Measurements from ENCODE around the gene DCTN1. TPM values are rescaled to one million over a fixed set of nuclear protein-coding genes. Genes with fewer than 3 reads are reported as not detected.
"Not testable (repeated sequence)": the region's sequence is repeated elsewhere in the genome, so short reads cannot be mapped to it uniquely, and the experiment has no call there.

The DCTN1 gene
- 142 TPM for polyA plus RNA-seq (ENCODE audit: insufficient read length)
- long read RNA-seq, donor 1, full-length matches to known transcripts, result 25 of 64 reads
- long read RNA-seq, donor 1, partial matches to known transcripts, result 39 of 64 reads
- long read RNA-seq, donor 1, other reads (novel, unspliced or antisense), result 0 of 64 reads
- long read RNA-seq, donor 2, full-length matches to known transcripts, result 8 of 8 reads
- long read RNA-seq, donor 2, partial matches to known transcripts, result 0 of 8 reads
- long read RNA-seq, donor 2, other reads (novel, unspliced or antisense), result 0 of 8 reads
- long read RNA-seq, donor 3, full-length matches to known transcripts, result 14 of 24 reads
- long read RNA-seq, donor 3, partial matches to known transcripts, result 10 of 24 reads
- long read RNA-seq, donor 3, other reads (novel, unspliced or antisense), result 0 of 24 reads
- long read RNA-seq, donor 4, partial matches to known transcripts, result 0 of 1 reads
- long read RNA-seq, donor 4, other reads (novel, unspliced or antisense), result 0 of 1 reads
- long read RNA-seq, donor 5, full-length matches to known transcripts, result 17 of 27 reads
- long read RNA-seq, donor 5, partial matches to known transcripts, result 10 of 27 reads
- long read RNA-seq, donor 5, other reads (novel, unspliced or antisense), result 0 of 27 reads
- long read RNA-seq, donor 6, full-length matches to known transcripts, result 8 of 24 reads
- long read RNA-seq, donor 6, partial matches to known transcripts, result 16 of 24 reads
- long read RNA-seq, donor 6, other reads (novel, unspliced or antisense), result 0 of 24 reads
- long read RNA-seq, donor 7, full-length matches to known transcripts, result 14 of 25 reads
- long read RNA-seq, donor 7, partial matches to known transcripts, result 11 of 25 reads
- long read RNA-seq, donor 7, other reads (novel, unspliced or antisense), result 0 of 25 reads
- long read RNA-seq, donor 8, full-length matches to known transcripts, result 7 of 7 reads
- long read RNA-seq, donor 8, partial matches to known transcripts, result 0 of 7 reads
- long read RNA-seq, donor 8, other reads (novel, unspliced or antisense), result 0 of 7 reads

GRCh38 chr2:74379851-74380789, at the start of gene DCTN1:
Gene DCTN1, minus strand, starts transcription at chr2:74380311. Its CDS starts 274 bp downstream, at chr2:74380037.
- DNase-seq, result peak; percentile 53

DNA sequence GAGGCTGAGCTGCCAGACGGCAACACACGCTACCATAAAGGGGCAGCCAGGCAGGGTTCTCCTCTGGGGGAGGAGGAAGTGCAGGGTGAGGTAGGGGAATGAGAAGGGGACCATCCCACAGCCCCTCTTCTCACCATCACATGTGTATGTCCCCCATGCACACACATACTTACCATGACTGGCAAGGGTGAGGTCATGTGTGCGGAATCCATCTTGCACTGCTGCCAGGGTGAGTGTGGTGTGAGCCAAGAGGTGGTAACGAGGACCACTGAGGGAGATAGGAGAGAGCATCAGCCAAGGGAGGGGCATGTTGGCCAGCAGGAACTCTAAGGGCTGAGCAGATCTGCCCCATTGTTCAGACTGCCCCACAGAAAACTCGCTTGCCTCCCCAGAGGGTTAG, 48.6 kb upstream of the DCTN1 start:
- no peak for DNase-seq

- no peak for DNase-seq
Observed at GRCh38 chr2:74427551-74427950, 47.4 kb upstream of the DCTN1 start.

- DNase-seq, result no peak
Observed at GRCh38 chr2:74426181-74426758, 46.2 kb upstream of the DCTN1 start.

DNA sequence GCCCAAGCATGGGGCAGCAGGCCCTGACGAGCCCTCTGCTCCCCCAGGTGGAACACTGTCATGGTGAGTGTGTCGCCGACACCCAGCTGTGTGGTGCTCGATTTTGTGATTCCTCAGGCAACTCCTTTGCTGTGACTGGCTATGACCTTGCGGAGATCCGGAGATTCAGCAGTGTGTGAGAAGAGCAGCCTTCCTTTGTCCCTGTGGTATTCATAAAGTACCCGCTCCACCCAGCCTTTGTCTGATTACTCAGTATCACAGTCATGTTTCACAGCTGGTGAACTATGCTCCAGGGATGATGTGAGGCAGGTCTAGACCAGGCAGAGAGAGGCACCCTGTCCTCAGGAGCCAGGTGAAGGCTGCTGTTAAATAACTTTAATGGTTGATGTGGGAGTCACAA, 45.4 kb upstream of the DCTN1 start:
- no peak for DNase-seq

DNA sequence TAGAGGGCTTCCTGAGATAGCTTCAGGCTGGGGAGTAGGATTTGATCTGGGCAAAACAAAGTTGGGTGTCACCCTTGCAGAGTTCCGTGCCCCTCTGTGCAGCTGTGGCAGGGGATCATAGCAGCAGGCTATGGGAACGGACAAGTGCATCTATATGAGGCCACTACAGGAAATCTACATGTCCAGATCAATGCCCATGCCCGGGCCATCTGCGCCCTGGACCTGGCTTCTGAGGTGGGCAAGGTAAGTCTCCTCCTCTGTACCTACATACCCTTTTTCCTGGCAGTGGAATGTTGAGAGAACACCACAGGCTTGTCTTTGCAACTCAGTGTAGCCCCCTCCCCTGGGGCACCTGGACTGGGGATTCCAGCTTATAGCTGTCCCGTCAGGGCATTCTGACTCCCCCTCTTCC, 44.9 kb upstream of the DCTN1 start:
- DNase-seq, result no peak

DNA sequence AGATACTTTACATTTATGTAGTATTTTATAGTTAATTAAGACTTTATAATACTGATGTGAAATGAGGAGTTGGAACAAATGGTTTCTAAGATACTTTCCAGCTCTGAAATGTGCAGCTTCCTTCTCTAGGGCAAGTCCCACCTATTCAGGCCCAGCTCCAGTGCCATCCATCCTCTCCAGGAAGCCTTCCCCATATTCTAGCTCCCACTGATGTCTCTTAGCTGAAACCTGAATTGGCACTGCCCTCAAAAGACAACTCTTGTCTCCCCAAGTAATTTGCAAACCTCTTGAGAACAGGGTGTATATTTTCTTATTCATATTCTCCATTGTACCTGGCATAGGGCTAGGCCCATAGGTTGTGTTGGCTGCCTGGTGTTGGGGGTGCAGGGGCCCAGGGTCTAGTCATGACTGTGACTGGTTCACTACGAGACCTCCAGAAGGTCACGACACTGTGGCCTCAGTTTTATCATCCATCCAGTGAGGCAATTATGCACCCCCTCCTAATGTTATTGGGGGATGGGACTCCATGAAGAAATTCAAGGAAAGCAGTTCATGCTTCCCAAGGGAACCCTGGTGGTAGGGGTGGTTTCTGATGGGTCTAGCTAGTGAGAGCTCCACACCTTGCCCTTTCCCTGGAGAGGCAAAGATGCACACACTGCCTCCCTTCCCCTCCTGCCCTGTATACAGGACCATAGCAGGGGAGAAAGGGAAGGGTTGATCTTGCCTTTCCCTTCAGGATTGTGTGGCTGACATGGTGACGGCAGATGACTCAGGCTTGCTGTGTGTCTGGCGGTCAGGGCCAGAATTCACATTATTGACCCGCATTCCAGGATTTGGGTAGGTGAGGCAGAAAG, 44.3 kb upstream of the DCTN1 start:
- DNase-seq, result no peak

DNA sequence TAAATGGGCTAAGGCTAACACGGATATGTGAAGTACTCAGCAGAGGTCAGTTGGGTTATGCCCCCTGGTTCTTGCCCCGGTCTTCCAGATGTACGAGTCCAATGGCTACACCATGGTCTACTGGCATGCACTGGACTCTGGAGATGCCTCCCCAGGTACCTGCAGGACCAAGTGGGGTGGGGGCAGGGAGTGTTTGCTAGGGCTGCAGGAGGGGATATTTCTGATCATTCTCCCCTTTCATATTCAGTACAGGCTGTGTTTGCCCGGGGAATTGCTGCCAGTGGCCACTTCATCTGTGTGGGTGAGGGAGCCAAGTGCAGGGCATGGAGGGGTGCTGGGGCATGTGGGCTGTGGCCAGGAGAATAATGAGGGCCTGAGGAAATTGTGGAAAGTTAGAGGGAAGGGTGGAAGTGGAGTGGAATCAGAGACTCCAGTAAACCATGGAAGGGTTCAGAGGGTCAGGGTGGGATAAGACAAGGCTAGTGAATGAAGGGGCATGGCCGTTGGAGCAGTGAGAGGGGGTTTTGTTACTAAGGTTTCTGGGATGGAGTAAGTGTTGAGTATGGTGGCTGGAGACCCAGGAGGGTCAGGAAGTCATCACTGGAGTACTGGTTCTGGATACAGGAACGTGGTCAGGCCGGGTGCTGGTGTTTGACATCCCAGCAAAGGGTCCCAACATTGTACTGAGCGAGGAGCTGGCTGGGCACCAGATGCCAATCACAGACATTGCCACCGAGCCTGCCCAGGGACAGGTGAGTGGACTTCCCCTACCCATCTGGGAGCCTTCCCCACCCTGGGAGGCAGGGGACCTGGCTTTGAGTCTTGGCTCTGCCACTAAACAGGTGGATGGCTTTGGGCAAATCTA, 43.4 kb upstream of the DCTN1 start:
- no peak for DNase-seq

DNA sequence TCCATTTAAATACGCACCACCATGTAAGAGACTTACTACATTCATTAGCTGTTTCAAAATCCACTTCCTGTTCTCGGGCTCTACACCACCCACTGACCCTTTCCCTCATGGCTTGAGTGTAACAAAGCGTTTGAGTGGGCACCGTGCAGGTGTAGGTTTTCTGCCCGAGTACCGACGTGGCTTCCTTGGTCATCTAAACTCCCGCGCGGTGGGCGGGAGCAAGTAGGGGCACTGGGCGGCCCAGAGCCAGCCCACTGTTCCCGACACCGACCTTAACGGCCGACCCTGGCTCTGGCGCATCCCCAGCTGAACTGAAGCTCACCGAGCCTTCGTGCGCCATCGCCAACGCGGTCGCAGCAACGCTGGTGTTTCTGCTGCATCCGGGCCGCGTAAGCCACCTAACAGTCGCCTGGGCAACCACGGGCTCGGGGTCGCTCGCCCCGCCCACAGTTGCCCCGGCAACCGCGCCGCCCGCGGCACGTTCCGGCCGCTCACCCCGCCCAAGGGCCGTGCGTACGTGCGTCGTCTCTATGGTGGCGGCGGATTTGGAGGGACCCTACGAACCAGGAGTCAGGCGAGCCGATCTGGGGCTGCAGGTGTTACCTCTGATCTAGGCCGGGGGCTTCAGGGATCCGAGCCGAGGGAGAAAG, 41.2 kb upstream of the DCTN1 start, which contains the start of the genes C2orf81 and WDR54:
Gene C2orf81 (minus strand): TSS at position 399 of the 650 bp plus-strand sequence. CDS start 59 bp downstream, at position 340.
Gene WDR54 (plus strand): TSS at position 510 of the 650 bp plus-strand sequence. CDS start 424 bp downstream, outside the sequence.
- DNase-seq, result peak; percentile 81

- not testable (repeated sequence) for DNase-seq
Observed at GRCh38 chr2:74420443-74421103, 40.5 kb upstream of the DCTN1 start.

GRCh38 chr2:74420006-74420405, 39.9 kb upstream of the DCTN1 start:
- no peak for DNase-seq

GRCh38 chr2:74419345-74419744, 39.2 kb upstream of the DCTN1 start:
- DNase-seq, result no peak

DNA sequence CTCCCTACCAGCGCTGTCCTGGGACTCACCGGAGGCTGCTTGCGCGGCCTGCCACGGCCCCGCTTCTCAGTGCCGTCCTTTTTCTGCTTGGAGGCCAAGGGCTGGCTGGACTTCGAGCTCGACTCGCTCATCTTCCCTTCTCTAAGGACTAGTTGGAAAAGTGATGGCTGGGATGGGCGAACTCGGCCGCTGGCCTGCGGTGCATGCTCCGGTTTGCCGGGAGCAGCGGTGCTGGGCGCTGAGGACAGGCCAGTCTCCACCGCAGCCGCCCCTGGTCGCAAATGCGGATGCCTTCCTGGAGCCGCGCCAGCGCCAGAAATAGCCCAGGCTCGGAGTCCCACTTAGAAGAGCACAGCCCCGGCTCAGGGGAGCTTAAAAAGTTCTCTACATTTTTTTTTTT, 38.2 kb upstream of the DCTN1 start:
- no peak for DNase-seq

- DNase-seq, result no peak
Observed at GRCh38 chr2:74417763-74418162, 37.7 kb upstream of the DCTN1 start.

GRCh38 chr2:74417197-74417596, 37.1 kb upstream of the DCTN1 start:
- no peak for DNase-seq

DNA sequence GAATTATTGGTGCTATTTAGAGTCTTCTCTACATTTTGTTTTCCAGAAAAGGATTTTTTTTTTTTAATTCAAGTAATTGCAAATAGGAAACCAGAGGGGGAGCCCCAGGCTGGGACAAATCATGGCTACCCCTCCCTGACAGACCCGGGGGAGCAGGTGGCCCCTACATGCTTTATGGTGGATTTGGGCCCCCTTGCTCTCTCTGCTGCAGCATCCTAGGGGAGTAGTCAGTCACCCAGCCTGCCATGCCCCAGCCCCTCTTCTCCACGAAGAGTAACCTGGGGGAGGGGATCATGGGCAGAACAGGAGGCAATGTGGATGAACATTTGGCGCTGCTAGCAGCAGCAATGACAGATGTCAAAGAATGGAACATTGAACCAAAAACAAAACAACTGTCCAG, 36.7 kb upstream of the DCTN1 start:
- DNase-seq, result no peak

- no peak for DNase-seq
Observed at GRCh38 chr2:74415762-74416395, 35.8 kb upstream of the DCTN1 start.

Data from left kidney (tissue), 8 donors.